Uterus (tissue), 2 donors: ENCODE results near the gene RNF113A.

Source experiments
- POLR2A ChIP-seq, 2 donors: fragments of 450-650 bp; IDR thresholded peaks; one replicate each; pipeline ENCODE4 v1.6.1; 2016; ENCODE audit warnings: antibody characterized with exemption in 2 of 2, mild to moderate bottlenecking in 1 of 2, moderate library complexity in 1 of 2
- TF ChIP-seq, protein P1 (sequence below), 4 experiments: fragments of 200-600 bp in 2 of 4; fragments of 450-650 bp in 2 of 4; sonication (generic) in 2 of 4; IDR thresholded peaks; one replicate each; pipeline ENCODE4 v1.5.1; 2016 to 2019; ENCODE audit warnings: antibody characterized with exemption in 4 of 4, mild to moderate bottlenecking in 2 of 4, moderate library complexity in 1 of 4

DNA sequence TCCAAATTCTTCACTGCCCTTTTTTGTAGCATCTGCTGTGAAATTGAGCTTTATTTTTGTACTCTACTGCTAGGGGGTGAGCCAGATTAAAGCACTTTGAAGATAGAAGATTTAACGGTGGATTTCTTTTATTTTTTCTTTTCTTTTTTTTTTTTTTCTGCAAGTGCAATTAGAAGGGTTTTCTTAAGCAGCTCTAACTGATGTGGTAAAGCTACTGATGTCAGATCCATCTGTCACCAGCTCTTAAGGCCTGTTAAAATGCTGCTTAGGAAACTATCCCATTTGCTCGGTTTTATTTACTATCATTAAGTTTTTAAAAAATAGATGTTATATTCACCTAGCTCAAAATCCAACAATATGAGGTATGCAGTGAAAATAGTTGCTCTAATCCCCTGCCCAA, 7.2 kb upstream of the RNF113A start:
- TF ChIP-seq, protein P1, sequence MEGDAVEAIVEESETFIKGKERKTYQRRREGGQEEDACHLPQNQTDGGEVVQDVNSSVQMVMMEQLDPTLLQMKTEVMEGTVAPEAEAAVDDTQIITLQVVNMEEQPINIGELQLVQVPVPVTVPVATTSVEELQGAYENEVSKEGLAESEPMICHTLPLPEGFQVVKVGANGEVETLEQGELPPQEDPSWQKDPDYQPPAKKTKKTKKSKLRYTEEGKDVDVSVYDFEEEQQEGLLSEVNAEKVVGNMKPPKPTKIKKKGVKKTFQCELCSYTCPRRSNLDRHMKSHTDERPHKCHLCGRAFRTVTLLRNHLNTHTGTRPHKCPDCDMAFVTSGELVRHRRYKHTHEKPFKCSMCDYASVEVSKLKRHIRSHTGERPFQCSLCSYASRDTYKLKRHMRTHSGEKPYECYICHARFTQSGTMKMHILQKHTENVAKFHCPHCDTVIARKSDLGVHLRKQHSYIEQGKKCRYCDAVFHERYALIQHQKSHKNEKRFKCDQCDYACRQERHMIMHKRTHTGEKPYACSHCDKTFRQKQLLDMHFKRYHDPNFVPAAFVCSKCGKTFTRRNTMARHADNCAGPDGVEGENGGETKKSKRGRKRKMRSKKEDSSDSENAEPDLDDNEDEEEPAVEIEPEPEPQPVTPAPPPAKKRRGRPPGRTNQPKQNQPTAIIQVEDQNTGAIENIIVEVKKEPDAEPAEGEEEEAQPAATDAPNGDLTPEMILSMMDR (IDR thresholded peaks at IDR 0.05): no peak
- TF ChIP-seq POLR2A (IDR thresholded peaks at IDR 0.05): no peak
